PC-3 (cell line): ENCODE results near the gene SPOPL. TPM values are rescaled to one million over a fixed set of nuclear protein-coding genes. Genes with fewer than 3 reads are reported as not detected.

ENCODE experiments used
- ATAC-seq: fragments of 200-7000 bp; cut with Tn5 transposase; 2 replicates; pipeline ENCODE4 v1.9.1; 2020; ENCODE audit warnings: mild to moderate bottlenecking, moderate library complexity
- BruUV-seq: library from RNA; stranded (reverse); fragments of 400-500 nt; replicated peaks from 2 replicates; lab custom pipeline; 2021; lab: Mats Ljungman, UMichigan
- CTCF ChIA-PET: fragments of 300-600 bp; sonication (Branson Sonifier 250); formaldehyde crosslinking; loops from one replicate; lab custom pipeline; 2022; ENCODE audit warnings: antibody characterized with exemption; lab: Charles Lee
- POLR2A ChIA-PET: fragments of 300-600 bp; sonication (Branson Sonifier 250); formaldehyde crosslinking; loops from one replicate; lab custom pipeline; 2022; ENCODE audit warnings: antibody characterized with exemption; ENCODE audit not compliant: unreplicated experiment; lab: Charles Lee
- DNase-seq: peaks from one replicate; pipeline ENCODE4 v3.0.0-alpha.2; 2015
- H2AFZ ChIP-seq: fragments of 300-600 bp; sonication (generic); 2 replicates; pipeline ENCODE4 v1.6.0; 2016; ENCODE audit warnings: antibody characterized with exemption, low read length
- H3F3A ChIP-seq: fragments of 300-600 bp; sonication (generic); one replicate; pipeline ENCODE4 v1.6.0; 2017; ENCODE audit warnings: antibody characterized with exemption, low read length, control low read depth, mild to moderate bottlenecking; ENCODE audit not compliant: unreplicated experiment
- H3K27ac ChIP-seq: fragments of 300-600 bp; sonication (generic); 2 replicates; pipeline ENCODE4 v1.5.1; 2016; ENCODE audit warnings: mild to moderate bottlenecking, low read length
- H3K27me3 ChIP-seq: fragments of 300-600 bp; sonication (generic); 2 replicates; pipeline ENCODE4 v1.6.1; 2016; ENCODE audit warnings: low read length, mixed read lengths
- H3K36me3 ChIP-seq: fragments of 300-600 bp; sonication (generic); 2 replicates; pipeline ENCODE4 v1.6.1; 2016; ENCODE audit warnings: low read depth, mixed run types, low read length, mixed read lengths
- H3K4me1 ChIP-seq: fragments of 300-600 bp; sonication (generic); 2 replicates; pipeline ENCODE4 v1.5.1; 2016; ENCODE audit warnings: low read length; ENCODE audit not compliant: insufficient read depth
- H3K4me2 ChIP-seq: fragments of 300-600 bp; sonication (generic); 2 replicates; pipeline ENCODE4 v1.6.0; 2016; ENCODE audit warnings: low read length
- H3K4me3 ChIP-seq: fragments of 300-600 bp; sonication (generic); 2 replicates; pipeline ENCODE4 v1.5.1; 2016; ENCODE audit warnings: mild to moderate bottlenecking, low read length, mixed read lengths
- H3K79me2 ChIP-seq: fragments of 300-600 bp; sonication (generic); 2 replicates; pipeline ENCODE4 v1.6.1; 2017; ENCODE audit warnings: low read length, mixed read lengths
- H3K9ac ChIP-seq: fragments of 300-600 bp; sonication (generic); 2 replicates; pipeline ENCODE4 v1.6.0; 2016; ENCODE audit warnings: mild to moderate bottlenecking, low read length
- H3K9me2 ChIP-seq: fragments of 300-600 bp; sonication (generic); replicated peaks from 2 replicates; pipeline ENCODE4 v1.6.1; 2016; ENCODE audit warnings: mixed run types, low read length, mixed read lengths
- H3K9me3 ChIP-seq: fragments of 300-600 bp; sonication (generic); 2 replicates; pipeline ENCODE4 v1.6.1; 2016; ENCODE audit warnings: low read length, mixed read lengths
- H4K20me1 ChIP-seq: fragments of 300-600 bp; sonication (generic); 2 replicates; pipeline ENCODE4 v1.6.1; 2016; ENCODE audit warnings: low read length, mixed read lengths
- CTCF ChIP-seq: fragments of 300-600 bp; sonication (generic); conservative IDR thresholded peaks from 2 replicates; pipeline ENCODE4 v1.5.1; 2017; ENCODE audit warnings: antibody characterized with exemption, low read depth, mild to moderate bottlenecking, low read length
- EZH2 ChIP-seq: fragments of 300-600 bp; sonication (generic); IDR thresholded peaks from one replicate; pipeline ENCODE4 v1.6.1; 2017; ENCODE audit warnings: antibody characterized with exemption, mild to moderate bottlenecking, low read length; ENCODE audit not compliant: unreplicated experiment
- EZH2phosphoT487 ChIP-seq: fragments of 300-600 bp; sonication (generic); IDR thresholded peaks from 2 replicates; pipeline ENCODE4 v1.6.1; 2018; ENCODE audit warnings: mild to moderate bottlenecking, antibody characterized with exemption, low read length, borderline replicate concordance
- intact Hi-C: fragments of 100-400 bp; cut with micrococcal nuclease; formaldehyde crosslinking; loops from 2 replicates; pipeline ENCODE4 v1.9.0; 2023
- total RNA-seq: library from RNA; depleted of rRNA; stranded (reverse); fragments of >200 nt; gene quantifications from 2 replicates; pipeline ENCODE4 v1.2.3, GENCODE V29; 2014

SPOPL gene
- total RNA-seq, 1 experiment from 2014 or later = 10.2 TPM

GRCh38 chr2:138550670-138551287 lies 49.2 kb downstream of the SPOPL start:
- Histone ChIP-seq H3K27me3 (no peaks in the 10 kb centered on the region), H3K27ac (no peak overlapping the region), H4K20me1 (peaks cover 8% of the 10 kb centered on the region; the same call in 1 of the 2 replicates), H3K4me3 (no peak overlapping the region), H3K4me1 (no peaks in the 10 kb centered on the region), H3F3A (no peaks in the 10 kb centered on the region), H3K4me2 (no peak overlapping the region), H3K79me2 (peaks cover 8% of the 10 kb centered on the region; the same call in 1 of the 2 replicates), H2AFZ (no peak overlapping the region), H3K9me2 (no peaks in the 10 kb centered on the region), H3K9ac (no peak overlapping the region), H3K9me3 (no peaks in the 10 kb centered on the region), H3K36me3 (peaks cover 6% of the 10 kb centered on the region; the same call in 1 of the 2 replicates)
- CTCF ChIA-PET = no interaction called here
- POLR2A ChIA-PET = no interaction called here
- no TSS peak for BruUV-seq
- ATAC-seq = no peak
- DNase-seq = no peak
- no peak for TF ChIP-seq EZH2
- no peak for TF ChIP-seq CTCF
- TF ChIP-seq EZH2phosphoT487 = no peak
- intact Hi-C loops = no loop called here

GRCh38 chr2:138554123-138554522 lies 52.6 kb downstream of the SPOPL start:
- no peak overlapping the region for H3K27ac ChIP-seq
- peaks cover 3% of the 10 kb centered on the region; the same call in 1 of the 2 replicates for H4K20me1 ChIP-seq
- no peaks in the 10 kb centered on the region for H3F3A ChIP-seq
- no peak overlapping the region for H3K4me2 ChIP-seq
- no peak for DNase-seq
- peaks cover 6% of the 10 kb centered on the region; the same call in 1 of the 2 replicates for H3K36me3 ChIP-seq
- intact Hi-C loops = no loop called here
- H3K9ac ChIP-seq = no peak overlapping the region
- H3K4me1 ChIP-seq = no peaks in the 10 kb centered on the region
- no TSS peak for BruUV-seq
- H3K27me3 ChIP-seq = no peaks in the 10 kb centered on the region
- no peak overlapping the region for H3K4me3 ChIP-seq
- H2AFZ ChIP-seq = no peak overlapping the region
- no peak for ATAC-seq
- TF ChIP-seq CTCF = no peak
- no peak for TF ChIP-seq EZH2phosphoT487
- TF ChIP-seq EZH2 = no peak
- no peaks in the 10 kb centered on the region for H3K9me3 ChIP-seq
- POLR2A ChIA-PET = interaction anchor here (0.7 kb wide), 1 partner anchor 155 kb away, joined by 6 read pairs; no protein-coding TSS in a partner anchor
- H3K9me2 ChIP-seq = no peaks in the 10 kb centered on the region
- CTCF ChIA-PET = no interaction called here
- H3K79me2 ChIP-seq = 0 out of 2 replicates have a peak, but pooled peaks cover 3% of the 10 kb centered on the region

GRCh38 chr2:138559641-138560040 lies 58.1 kb downstream of the SPOPL start:
- Histone ChIP-seq H3K4me1 (peaks cover 11% of the 10 kb centered on the region), H3K4me3 (no peak overlapping the region), H2AFZ (no peak overlapping the region), H4K20me1 (no peaks in the 10 kb centered on the region), H3K9ac (no peak overlapping the region), H3K27me3 (no peaks in the 10 kb centered on the region), H3K9me3 (no peaks in the 10 kb centered on the region), H3F3A (no peaks in the 10 kb centered on the region), H3K79me2 (no peaks in the 10 kb centered on the region), H3K9me2 (no peaks in the 10 kb centered on the region), H3K4me2 (no peak overlapping the region), H3K36me3 (peaks cover 8% of the 10 kb centered on the region; the same call in 1 of the 2 replicates), H3K27ac (no peak overlapping the region)
- intact Hi-C loops = no loop called here
- no peak for ATAC-seq
- TF ChIP-seq EZH2 (no peak), EZH2phosphoT487 (no peak), CTCF (no peak)
- ChIA-PET CTCF (no interaction called here), POLR2A (no interaction called here)
- no peak for DNase-seq
- no TSS peak for BruUV-seq
